Hematopoietic multipotent progenitor cell treated with erythropoietin and hydrocortisone succinate and interleukin-3 and kit ligand, for 15 days (in vitro differentiated cells): ENCODE data around the gene MFSD11.
"Not testable (repeated sequence)": the region's sequence is repeated elsewhere in the genome, so short reads cannot be mapped to it uniquely, and the experiment has no call there.

Source experiments
- DNase-seq: peaks from one replicate; pipeline ENCODE4 v3.0.0-alpha.2; 2015; ENCODE audit warnings: low spot score

The MFSD11 gene

DNA sequence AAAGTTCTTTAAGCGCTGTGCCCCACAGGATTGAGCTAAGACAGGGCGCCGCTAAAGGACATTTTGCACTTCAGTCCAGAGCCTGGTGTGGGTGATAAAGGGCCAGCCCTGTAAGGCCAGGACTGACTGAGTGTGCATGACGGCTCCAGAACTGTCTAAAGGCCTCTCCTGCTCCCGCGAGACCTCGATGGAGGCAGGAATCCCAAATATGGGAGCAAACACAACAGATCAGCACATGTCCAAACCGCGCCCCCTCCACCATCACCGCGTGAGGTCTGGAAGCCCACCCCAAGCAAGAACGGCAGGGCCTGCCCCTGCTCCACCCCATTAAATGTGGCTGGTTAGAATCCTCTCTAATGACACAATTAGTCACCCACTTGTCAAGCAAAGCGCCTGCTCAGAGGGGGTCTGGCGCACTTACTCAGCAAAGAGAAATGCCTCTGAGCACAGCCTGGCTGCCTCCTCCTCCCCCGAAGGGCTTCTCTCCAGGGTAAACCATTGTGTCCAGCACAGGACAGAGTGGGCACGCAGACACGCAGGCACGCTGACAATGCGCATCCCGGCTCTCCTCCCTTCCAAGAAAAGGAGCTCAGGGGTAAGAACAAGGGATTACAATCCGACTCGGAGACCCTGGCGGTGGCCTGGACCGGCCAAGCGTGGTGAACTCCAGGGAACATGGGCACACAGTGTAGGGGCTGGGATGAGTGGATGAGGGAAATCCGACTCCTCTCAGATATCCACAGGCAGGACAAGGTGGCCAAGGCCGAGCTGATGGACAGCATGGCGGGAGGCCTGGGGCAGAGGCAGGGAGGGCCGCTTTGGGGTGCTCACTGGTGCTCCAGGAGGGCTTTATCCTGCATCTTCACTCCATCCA lies 28.6 kb upstream of the MFSD11 start:
- no peak for DNase-seq

DNA sequence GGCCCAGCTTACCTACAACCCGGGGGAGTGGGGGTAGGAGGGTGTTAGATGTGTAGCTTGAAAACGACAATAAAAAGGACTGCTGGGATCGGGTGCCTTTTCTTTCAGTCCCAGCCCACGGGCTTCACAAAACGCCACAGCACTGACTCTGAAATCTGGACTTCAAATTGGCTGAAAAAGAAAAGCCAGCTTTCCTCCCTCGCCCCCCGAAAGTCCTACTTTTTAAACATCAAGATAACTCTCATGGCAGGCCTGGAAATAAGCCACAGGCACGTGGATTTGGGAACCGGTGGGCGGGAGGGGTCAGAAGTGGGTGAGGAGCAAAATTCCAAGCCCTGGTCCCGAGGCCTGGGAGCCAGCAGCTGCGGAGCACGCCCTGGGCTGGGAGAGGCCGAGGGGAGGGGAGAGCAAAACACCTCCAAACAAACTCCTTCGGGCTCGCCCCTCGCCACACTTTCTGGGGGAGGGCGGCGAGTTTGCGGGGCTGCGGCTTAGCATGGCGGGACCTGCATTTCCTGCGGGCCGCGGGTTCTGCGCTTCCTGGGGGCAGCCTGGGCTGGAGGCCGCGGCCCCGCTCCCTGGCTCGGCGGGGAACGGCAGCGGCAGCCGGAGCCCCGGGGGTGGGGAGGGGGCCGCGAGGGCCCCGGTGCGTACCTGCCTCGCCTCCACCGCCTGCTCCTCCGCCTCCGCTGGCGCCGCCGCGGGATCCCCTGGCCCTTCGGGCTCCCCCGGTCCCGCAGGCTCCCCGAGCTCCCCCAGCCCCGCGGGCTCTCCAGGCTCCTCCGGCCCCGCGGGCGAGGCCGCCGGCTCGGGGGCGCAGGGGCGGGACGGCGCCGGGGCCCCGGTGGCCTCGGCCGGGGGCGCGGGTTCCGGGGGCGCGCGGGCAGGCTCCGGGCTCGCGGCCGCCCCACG lies 27.7 kb upstream of the MFSD11 start:
- not testable (repeated sequence) for DNase-seq

DNA sequence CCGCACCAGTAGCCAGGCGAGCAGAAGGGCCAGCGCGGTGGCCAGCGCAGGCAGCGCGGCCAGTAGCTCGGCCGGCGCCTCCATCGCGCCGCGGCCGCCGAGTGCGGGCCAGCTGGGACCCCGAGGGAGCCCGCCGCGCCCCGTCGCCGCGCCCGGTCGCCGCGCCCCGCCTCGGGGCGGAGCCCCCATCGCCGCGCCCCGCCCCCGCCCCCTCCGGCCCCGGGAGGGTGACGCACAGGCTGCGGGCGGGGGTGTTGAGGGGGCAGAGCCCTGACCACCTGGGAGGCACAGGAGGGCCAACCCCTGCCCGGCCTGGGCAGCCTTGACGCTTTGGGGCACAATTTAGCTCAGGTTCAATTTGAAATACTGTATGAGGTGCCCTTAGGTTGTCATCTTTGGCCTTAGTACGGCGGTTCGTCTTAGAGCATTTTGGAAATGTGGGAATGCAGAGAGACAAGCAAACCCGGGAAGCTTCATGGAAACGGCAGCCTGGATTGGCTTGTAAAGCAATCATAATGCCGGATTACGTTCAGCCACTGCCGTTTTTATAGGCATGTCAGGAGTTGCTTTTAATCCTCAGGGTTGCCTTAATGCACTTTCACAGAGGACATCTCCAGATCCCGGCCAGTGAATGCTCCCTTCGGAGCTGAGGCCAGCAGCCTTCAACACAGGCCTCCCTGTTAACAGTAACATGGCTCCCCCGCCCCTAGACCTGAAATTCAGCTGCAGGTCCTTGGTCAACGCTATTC lies 26.9 kb upstream of the MFSD11 start, which contains the start of gene MXRA7:
Gene MXRA7, minus strand, starts transcription at position 103 of the 749 bp plus-strand sequence. Its CDS starts 19 bp downstream, at position 84.
- peak; percentile 38 for DNase-seq

DNA sequence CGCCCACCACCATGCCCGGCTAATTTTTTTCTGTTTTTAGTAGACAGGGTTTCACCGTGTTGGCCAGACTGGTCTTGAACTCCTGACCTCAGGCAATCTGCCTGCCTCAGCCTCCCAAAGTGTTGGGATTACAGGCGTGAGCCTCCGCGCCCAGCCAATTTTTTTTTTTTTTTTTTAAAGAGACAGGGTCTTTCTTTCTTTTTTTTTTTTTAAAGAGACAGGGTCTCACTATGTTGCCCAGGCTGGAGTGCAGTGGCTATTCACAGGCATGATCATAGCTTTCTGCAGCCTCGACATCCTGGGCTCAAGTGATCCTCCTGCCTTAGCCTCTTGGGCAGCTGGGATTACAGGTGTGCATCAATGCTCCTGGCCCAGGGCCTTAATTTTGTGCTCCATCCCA lies 25.6 kb upstream of the MFSD11 start:
- DNase-seq: not testable (repeated sequence)

DNA sequence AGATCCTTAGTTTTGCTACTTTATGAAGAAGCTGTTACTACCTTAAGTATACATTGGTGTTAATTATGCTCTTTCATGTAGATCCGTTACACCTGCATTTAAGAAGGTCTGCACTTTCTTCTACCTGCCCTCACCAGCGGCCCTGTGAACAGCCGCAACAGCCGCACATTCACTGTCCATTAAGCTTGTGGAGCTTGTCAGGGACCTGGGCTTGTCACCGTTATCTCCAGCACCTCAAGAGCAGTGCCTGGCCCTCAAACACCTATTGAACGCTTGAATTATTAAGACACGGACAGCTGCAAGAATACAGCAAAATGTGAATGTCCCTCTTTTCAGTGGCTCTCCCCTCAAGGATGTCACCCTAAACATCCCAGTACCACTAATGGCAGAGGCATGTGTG lies 24.2 kb upstream of the MFSD11 start:
- no peak for DNase-seq

DNA sequence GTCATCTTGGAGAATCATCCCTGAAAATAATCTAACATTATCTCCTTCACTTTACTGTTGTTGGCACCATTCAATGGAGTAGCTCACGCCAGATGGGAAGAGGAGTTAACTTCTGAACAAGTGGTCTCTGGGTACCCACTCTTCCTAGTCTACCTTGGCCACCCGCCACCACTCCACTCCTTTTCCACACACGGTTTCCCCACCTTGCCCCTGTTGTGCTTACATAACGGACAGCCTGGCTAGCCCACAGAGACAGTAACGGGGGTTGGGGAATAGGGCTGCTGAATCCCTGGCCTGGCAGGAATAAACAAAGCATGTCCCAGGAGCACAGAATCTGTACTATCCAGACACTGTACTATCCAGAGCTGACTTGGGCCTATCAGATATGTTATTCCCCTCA lies 23.6 kb upstream of the MFSD11 start:
- DNase-seq: no peak

DNA sequence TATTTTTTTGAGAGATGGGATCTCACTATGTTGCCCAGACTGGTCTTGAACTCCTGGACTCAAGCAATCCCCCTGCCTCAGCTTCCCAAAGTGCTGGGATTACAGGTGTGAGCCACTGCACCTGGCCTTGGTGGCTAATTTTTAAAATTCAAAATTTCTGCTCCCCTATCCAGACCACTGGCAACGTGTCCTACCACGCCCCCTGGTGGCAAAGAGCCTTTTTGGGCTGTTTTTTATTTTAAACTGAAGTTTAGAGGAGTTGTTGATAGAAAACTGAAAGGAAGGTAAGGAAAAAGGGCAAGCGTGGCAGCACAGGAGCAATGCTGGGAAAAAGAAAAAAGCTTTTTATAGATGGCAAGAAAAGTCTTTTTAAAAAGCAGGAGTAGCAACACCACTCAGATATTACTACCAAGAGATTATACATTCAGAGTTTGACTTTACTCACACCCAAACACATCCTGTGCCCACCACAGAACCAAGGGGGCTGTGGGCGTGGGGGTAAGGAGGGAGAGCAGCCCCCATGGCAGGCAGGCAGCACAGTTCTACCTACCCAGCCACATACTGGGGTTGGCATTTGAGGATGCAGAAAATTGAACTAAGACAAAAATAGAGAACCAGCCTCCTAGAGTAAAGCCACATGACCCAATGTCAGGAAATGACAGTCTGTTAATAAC lies 23.0 kb upstream of the MFSD11 start:
- peak; percentile 84 for DNase-seq

DNA sequence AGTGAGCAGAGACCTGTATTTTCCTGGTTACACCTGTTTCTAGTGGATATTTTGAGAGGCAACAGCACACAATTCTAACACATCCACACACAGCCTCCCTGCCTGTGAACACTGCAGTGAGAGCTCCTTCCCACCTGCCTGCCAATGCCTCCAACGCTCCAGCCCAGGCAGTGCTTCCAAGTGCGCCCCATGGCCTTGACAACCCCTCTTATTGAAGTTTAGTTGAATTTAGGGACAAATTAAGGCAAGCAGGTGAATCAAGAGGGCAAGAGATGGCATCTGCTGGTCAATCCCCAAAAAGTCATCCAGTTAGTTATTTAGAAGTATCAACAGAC lies 22.5 kb upstream of the MFSD11 start:
- no peak for DNase-seq

DNA sequence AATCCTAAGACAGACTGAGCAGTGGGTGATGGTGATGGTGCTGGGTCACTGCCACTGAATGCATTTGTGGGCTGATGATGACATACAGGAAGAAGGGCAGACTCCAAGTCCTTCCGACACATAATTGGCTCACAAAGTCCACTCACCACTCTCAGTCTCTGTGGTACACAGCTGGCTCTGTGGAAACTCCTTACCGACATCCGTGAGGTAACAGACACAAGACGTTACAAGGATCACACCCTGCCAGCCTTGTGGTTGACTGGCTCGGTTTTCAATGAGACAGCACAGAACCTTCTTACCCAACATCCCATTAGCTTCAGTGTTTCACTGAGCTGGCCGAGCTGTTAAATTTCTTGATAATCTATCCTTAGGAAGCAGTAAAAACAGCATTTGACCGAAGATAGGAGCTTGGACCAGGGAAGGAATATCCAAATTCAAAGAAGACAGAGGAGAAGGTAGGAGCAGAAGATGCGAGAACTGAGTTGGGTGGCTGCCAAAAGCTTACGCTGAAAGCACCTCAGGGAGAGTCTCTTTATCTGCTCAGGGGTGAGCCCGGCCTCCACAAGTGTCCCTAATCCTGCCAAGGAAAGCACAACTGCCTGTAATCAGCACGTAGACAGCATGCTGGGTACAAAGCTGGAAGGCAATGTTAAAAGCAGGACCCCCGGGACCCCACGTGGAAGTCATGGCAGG lies 21.6 kb upstream of the MFSD11 start:
- DNase-seq: peak; percentile 85

DNA sequence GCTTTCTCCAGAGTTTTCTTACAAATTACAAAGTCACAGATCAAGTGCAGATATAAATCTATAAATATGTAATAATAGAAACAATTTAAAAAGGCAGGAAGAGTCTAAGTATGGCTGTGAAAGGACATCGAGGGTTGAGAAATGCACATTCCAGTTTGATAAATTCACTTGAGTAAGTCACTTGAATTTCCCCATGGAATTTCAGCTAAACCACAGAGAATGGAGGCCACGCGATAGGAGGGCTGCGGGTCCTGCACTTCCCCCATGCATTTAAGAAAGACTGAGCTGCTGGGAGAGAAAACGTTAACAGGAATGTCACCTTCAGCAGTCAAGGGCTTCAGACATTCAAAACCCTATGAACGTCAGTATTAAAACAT lies 21.1 kb upstream of the MFSD11 start:
- no peak for DNase-seq

DNA sequence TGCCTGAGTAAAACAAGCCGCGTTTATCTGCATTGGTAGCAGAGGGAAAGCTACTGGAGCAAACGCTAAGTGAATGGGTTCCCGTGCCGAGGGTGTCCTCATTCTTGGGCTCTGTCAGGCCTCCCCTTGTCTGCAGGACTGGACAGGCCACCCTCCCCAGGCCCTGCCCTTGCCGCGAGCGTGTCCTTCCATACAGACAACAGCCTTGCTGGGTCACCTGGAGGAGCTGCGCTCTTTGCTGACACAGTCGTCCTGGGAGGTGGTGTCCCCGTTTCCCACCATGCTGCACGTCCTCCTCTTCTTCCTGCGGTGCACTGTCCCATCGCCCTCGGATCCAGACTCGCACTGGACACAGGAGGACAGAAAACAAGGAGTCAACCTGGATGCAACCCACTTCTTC lies 19.4 kb upstream of the MFSD11 start:
- DNase-seq: no peak

DNA sequence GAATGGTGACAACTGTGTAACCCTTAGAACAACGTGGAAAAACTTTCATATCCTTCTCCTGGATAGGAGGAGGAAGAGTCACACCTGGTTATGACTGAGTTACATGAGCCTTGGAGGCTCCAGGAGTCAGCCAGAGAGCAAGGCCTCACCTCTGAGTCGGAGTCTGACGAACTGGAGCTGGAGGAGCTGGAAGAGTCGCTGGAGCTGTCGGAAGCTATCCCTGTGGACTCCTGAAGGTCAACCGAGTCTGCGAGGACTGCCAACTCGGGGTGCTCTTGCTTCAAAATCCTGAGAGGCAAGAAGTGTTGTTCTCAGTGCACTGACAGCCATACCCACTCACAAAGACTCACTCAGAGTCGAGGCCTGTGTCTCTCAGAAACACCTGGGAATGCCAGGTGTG lies 17.7 kb upstream of the MFSD11 start:
- DNase-seq: no peak

DNA sequence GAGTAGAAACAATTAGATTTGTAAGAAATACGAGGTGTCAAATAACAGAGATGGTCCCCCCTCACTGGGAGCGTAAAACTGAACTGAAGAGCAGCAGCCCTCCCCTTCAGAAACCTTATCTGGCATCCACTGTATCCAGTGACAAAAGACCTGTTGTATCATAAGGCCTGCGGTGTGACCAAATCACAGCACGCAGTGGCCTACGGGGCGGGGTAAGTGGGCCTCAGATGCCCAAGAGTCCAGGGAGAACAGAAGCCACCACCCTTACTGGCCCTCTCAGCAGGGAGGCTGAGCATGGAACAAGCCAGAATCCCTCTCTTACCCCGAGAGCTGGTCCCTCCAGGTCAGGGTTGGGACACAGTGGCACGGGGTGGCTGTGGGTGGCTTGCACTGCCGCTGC lies 17.0 kb upstream of the MFSD11 start:
- DNase-seq: no peak

DNA sequence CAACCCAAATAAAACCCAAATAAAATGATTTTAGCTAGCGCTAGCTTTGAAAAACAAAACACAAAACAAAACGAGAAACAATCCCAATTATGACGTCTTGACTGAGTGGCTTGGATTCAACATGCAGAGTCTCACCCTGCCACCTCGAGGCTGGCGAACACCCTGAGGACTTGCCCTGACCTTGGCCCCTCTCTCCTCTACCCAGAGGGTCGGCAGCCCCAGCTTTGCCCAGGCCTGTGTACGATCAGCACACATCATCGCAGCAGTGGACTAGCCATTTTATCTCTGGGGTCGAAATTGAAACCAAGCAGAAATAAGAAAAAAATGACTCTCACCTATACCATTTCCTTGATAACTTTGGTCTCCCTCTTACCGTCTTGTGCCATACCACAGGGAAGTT lies 16.5 kb upstream of the MFSD11 start:
- DNase-seq: no peak

DNA sequence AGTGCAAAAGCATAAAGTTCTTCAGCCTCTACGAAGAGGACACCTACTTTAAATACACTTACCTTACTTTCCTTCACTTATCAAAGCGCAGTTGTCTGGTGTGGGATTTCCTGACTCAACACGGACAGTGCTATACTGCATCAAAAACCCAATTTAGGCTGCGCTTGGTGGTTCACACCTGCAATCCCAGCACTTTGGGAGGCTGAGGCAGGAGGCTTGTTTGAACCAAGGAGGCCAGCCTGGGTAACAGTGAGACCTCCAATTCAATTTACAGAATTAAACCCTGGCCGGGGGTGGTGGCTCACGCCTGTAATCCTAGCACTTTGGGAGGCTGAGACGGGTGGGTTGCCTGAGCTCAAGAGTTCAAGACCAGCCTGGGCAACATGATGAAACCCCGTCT lies 15.6 kb upstream of the MFSD11 start:
- no peak for DNase-seq

DNA sequence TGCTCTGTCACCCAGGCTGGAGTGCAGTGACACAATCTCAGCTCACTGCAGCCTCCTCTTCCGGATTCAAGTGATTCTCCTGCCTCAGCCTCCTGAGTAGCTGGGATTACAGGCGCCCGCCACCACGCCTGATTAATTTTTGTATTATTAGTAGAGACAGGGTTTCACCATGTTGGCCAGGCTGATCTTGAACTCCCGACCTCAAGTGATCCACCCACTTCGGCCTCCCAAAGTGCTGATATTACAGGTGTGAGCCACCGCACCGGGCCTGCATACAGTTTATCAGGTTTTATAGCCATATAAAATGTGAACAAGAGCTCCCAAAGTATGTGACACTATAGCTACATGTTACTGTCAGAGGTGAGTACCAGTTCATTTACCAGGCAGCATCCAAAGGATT lies 14.9 kb upstream of the MFSD11 start:
- not testable (repeated sequence) for DNase-seq

DNA sequence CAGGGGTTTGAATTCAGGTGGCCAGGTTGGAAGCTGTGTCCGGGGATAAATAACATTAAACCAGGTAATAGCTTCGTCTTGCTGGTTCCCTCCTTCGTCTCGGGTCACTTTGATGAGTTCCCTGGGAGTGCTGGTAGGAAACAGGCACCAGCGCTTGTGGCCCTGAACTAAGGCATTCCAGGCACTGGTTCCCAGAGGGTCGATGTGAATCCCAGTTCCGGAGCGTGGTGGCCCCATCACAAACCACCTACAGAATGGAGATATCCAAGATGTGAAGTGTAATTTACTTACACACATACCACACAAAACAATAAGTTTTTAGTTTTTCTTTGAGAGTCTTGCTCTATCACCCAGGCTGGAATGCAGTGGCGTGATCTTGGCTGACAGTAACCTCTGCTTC lies 14.1 kb upstream of the MFSD11 start:
- DNase-seq: no peak

DNA sequence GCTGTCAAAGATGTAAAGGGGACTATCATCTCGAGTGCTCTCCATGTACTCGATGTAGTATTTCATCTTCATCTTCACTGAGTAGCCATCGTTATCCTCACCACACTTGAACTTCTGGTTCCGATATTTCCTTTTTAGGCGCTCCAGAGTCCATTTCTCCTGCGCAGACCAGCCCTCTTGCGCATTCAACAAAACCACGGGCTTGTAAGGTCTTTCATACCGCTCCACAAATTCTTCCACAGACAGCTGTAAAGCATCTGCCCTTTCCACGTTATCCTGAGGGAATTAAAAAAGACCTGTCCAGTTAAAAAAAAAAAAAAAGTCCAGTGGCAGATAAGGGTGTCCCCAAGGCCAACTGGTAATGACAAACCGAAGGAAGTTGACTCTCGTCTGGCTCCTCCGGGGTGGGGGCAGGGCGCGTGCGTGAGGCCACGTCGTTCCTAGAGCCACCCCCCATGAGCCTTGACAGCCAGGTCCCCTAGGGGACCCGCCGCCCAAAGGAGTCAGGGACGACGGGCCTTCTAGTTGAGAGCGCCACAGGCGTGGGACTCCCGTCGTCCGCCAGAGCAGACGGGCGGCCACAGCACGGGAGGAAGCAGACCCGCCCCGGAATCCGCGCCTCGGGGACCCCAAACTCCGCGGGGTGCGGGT lies 12.2 kb upstream of the MFSD11 start:
- DNase-seq: peak; percentile 65

DNA sequence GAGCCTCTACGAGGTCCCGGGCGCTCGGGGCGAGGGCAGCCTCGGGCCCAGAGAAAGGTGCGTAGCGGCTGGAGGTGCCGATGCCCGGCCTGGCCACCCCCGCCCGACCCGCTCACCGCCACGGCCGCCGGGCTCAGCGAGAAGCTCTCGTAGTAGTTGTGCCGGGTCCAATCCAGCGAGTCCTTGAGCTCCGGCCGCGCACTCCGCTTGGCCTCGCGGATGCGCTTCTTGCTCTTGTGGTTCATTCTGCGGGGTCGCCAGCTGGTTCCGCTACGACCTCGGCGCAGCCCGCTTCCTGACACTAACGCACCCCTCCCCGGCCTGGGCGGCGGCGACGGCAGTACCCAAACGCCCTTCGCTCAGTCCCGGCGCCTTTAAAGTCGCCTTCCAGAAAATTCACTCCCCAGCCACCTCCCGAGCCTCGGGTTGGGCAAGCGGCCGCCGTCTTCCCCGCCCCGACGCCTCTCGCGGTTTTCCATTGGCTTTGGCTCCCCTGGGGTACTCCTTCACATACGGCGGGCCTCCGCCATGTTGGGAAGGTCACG lies 11.6 kb upstream of the MFSD11 start, which contains the start of gene JMJD6:
Gene JMJD6, minus strand, starts transcription at position 376 of the 545 bp plus-strand sequence. Its CDS starts 131 bp downstream, at position 245.
- peak; percentile 94 for DNase-seq
